Lower lobe of right lung (tissue), 2 donors: ENCODE measurements around the gene SURF2. TPM values are rescaled to one million over a fixed set of nuclear protein-coding genes. Genes with fewer than 3 reads are reported as not detected.
"Not testable (repeated sequence)": the region's sequence is repeated elsewhere in the genome, so short reads cannot be mapped to it uniquely, and the experiment has no call there.

ENCODE experiments used
- ATAC-seq, 2 donors: fragments of 200-7000 bp; cut with Tn5 transposase; one replicate each; pipeline ENCODE4 v1.9.1; 2020 to 2022; ENCODE audit warnings: mild to moderate bottlenecking in 2 of 2, moderate library complexity in 2 of 2
- DNase-seq: peaks from one replicate; pipeline ENCODE4 v3.0.0-alpha.2; 2020
- H3K27ac ChIP-seq: fragments of 200-600 bp; one replicate; pipeline ENCODE4 v1.8.0; 2022
- H3K27me3 ChIP-seq: fragments of 200-600 bp; one replicate; pipeline ENCODE4 v1.8.0; 2022; ENCODE audit warnings: low read depth
- H3K36me3 ChIP-seq: fragments of 200-600 bp; one replicate; pipeline ENCODE4 v1.8.0; 2022; ENCODE audit warnings: mild to moderate bottlenecking
- H3K4me1 ChIP-seq: fragments of 200-600 bp; one replicate; pipeline ENCODE4 v1.8.0; 2022
- H3K4me3 ChIP-seq: fragments of 200-600 bp; one replicate; pipeline ENCODE4 v1.8.0; 2022; ENCODE audit warnings: mild to moderate bottlenecking
- H3K9me3 ChIP-seq: fragments of 200-600 bp; one replicate; pipeline ENCODE4 v1.8.0; 2022
- CTCF ChIP-seq: fragments of 200-600 bp; IDR thresholded peaks from one replicate; pipeline ENCODE4 v1.8.0; 2022; ENCODE audit warnings: antibody characterized with exemption, mild to moderate bottlenecking
- intact Hi-C: fragments of 100-400 bp; cut with DNase I; formaldehyde crosslinking; loops from one replicate; pipeline ENCODE4 v1.11.0; 2022
- total RNA-seq: library from RNA; stranded (reverse); fragmentation: NEBNext Ultra II Directional; extraction: Animal tissue kit (Norgen Biotek cat#: 25700); gene quantifications from one replicate; pipeline ENCODE4 v1.2.1, GENCODE V29; 2021
- donor health status: DM: no; HTN: yes; CAD: no; lungs with severe emphysema.

The SURF2 gene
- total RNA-seq, 1 donor from 2014 or later: 15.2 TPM

GRCh38 chr9:133371261-133371711 is 14.9 kb downstream of the SURF2 start:
- peak overlapping the region; percentile 26 for H3K27ac ChIP-seq
- peak overlapping the region; percentile 14 for H3K4me3 ChIP-seq
- intact Hi-C loops: no loop called here
- H3K27me3 ChIP-seq: no peaks in the 10 kb centered on the region
- no peak for TF ChIP-seq CTCF
- H3K36me3 ChIP-seq: peaks cover 64% of the 10 kb centered on the region
- no peaks in the 10 kb centered on the region for H3K9me3 ChIP-seq
- no peak for ATAC-seq
- peaks cover 75% of the 10 kb centered on the region for H3K4me1 ChIP-seq
- peak; percentile 43 for DNase-seq

GRCh38 chr9:133372144-133372543 is 15.8 kb downstream of the SURF2 start:
- DNase-seq (no peak), ATAC-seq (no peak)
- intact Hi-C loops: no loop called here
- Histone ChIP-seq H3K9me3 (no peaks in the 10 kb centered on the region), H3K27me3 (no peaks in the 10 kb centered on the region), H3K36me3 (peaks cover 56% of the 10 kb centered on the region), H3K4me3 (no peak overlapping the region), H3K4me1 (peaks cover 80% of the 10 kb centered on the region), H3K27ac (no peak overlapping the region)
- TF ChIP-seq CTCF: no peak

GRCh38 chr9:133374612-133375115 is 18.3 kb downstream of the SURF2 start:
- H3K9me3 ChIP-seq: no peaks in the 10 kb centered on the region
- ATAC-seq (no peak), DNase-seq (no peak)
- no peak for TF ChIP-seq CTCF
- peaks cover 56% of the 10 kb centered on the region for H3K4me1 ChIP-seq
- H3K4me3 ChIP-seq: peak overlapping the region; percentile 96
- peak overlapping the region; percentile 99 for H3K27ac ChIP-seq
- intact Hi-C loops: no loop called here
- no peaks in the 10 kb centered on the region for H3K27me3 ChIP-seq
- H3K36me3 ChIP-seq: peaks cover 33% of the 10 kb centered on the region

- Histone ChIP-seq H3K36me3 (peaks cover 28% of the 10 kb centered on the region), H3K9me3 (no peaks in the 10 kb centered on the region), H3K27me3 (no peaks in the 10 kb centered on the region), H3K4me1 (peaks cover 51% of the 10 kb centered on the region), H3K27ac (peak overlapping the region; percentile 99), H3K4me3 (peak overlapping the region; percentile 96)
- TF ChIP-seq CTCF: no peak
- intact Hi-C loops: no loop called here
- ATAC-seq: peak; percentile 13 to 32
- DNase-seq: no peak
Measured at GRCh38 chr9:133375116-133375723, 18.9 kb downstream of the SURF2 start.

GRCh38 chr9:133375724-133376654 is 19.6 kb downstream of the SURF2 start, which contains the start of the genes STKLD1 and SURF4:
TSS of gene STKLD1 (plus strand) at chr9:133376366. CDS start at chr9:133376474, 108 bp downstream.
TSS of gene SURF4 (minus strand) at chr9:133376060. CDS start at chr9:133375969, 91 bp downstream.
- Histone ChIP-seq H3K4me3 (peak within 1 kb of the TSS; percentile 96), H3K27me3 (no peaks in the 10 kb centered on the region), H3K36me3 (peaks cover 20% of the 10 kb centered on the region), H3K9me3 (no peaks in the 10 kb centered on the region), H3K4me1 (peaks cover 43% of the 10 kb centered on the region), H3K27ac (peak within 1 kb of the TSS; percentile 99)
- no peak for TF ChIP-seq CTCF
- ATAC-seq: peak; percentile 98
- intact Hi-C loops: no loop called here
- peak; percentile 98 for DNase-seq

GRCh38 chr9:133377280-133377679 is 20.9 kb downstream of the SURF2 start:
- H3K9me3 ChIP-seq, H3K27me3 ChIP-seq, H3K27ac ChIP-seq, ATAC-seq, DNase-seq, H3K4me3 ChIP-seq, intact Hi-C loops: not testable (repeated sequence)
- Histone ChIP-seq H3K4me1 (peaks cover 30% of the 10 kb centered on the region), H3K36me3 (peaks cover 12% of the 10 kb centered on the region)
